ENCODE measurements around the gene TACC3.
A peak's percentile ranks its signal among the peaks of the same experiment; 100 is the strongest.

Gene TACC3

DNA sequence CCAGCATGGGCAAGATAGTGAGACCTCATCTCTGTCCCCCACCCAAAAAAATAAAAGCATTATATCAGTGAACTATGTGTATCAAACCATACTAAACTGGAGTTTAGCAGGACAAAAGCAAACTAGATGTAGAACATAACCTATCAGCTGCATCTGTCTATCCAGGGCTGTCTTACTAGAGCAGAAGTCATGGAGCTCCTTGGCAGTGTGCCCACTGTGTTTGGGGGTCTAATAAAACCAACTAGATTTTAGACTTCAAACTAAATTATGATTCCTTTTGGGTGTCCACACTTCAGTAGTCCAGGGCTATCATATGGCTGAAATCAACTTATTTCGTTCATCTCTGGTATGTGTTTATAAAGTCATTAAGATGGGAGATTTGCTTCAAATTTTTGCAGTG, 17.5 kb upstream of the TACC3 start:
- DNase-seq (ENCODE audit: low read depth in 2 of 2): no peak

GRCh38 chr4:1705732-1706131, 15.6 kb upstream of the TACC3 start:
- DNase-seq (ENCODE audit: low read depth in 2 of 2): no peak

- no peak for DNase-seq (ENCODE audit: low read depth in 2 of 2)
Measured at GRCh38 chr4:1706358-1706757, 15.0 kb upstream of the TACC3 start.

GRCh38 chr4:1708581-1708980, 12.7 kb upstream of the TACC3 start:
- DNase-seq (ENCODE audit: low read depth in 2 of 2): no peak

GRCh38 chr4:1711055-1711570, 10.2 kb upstream of the TACC3 start:
- DNase-seq (ENCODE audit: low read depth in 2 of 2): no peak

DNA sequence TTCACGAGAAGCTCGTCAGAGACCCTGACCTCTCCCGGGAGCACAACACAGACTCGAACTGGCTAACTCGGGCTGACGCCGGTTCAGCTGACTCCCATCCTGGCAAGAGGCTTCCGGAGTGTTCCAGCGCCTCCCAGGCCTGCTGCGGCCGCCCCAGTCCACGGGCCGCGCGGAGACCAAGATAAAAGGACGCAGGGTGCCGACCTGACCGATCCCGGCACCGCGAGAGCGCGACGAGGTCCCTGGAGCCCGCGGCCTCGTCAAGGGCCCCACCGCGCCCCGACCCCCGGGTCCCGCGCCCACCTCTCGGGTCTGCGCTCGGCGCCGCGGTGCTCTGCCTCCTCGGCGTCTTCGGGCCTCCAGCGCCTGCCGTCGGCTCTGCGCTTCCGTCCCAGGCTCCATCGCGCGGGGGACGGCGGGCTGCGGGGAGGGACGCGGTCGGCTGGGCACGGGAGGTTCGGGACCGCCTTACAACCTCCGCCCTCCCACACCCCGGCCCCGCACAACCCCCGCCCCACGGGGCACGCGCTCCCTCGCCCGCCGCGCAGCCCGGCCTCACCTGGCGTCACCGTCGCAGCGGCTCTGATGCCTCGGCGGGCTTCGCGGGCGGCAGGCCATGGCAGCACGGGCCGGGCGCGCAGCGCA, 9.6 kb upstream of the TACC3 start:
- DNase-seq (ENCODE audit: low read depth in 2 of 2): peak in 1 of 2 experiments; percentile 33

DNA sequence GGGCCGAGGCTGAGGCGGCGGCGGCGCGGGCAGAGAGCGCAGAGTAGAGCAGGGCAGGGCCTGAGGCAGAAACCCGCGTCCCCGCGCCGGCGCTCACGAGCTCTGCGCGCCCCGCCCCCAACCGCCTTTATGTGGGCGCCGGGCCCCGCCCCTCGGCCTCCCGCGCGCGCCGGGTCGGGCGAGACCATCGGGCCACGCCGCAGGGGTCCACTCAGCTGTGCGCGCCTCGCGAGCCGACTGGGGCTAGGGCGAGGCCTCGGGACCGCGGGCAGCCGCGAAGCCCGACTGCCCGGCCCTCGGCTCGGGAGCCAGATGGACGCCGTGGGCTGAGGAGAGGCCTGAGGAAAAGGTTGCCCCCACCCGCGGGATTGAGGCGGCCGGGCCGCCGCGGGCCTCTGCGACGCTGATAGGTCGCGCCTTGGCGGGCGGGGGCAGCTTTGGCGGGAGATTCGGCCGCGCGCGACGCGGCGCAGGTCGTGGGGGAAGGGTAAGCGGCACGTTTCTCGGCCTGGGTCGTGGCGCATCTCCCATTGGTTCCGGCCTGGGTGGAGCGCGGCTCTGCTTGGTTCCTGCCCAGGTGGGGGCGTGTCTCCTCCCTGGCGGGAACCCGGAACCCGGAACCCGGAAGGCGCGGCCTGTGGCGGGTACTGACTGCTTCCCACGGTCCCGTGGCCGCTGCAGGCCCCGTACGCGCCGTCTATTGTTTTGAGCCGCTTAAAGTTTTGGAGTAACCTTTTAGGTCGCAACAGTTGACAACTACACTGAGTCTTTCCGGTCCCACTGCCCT, 8.9 kb upstream of the TACC3 start, which contains the start of gene SLBP:
Gene SLBP, minus strand, starts transcription at position 104 of the 787 bp plus-strand sequence. CDS start 131 bp downstream, outside the sequence.
- peak; percentile 99 for DNase-seq (ENCODE audit: low read depth in 2 of 2)

- DNase-seq (ENCODE audit: low read depth in 2 of 2): peak in 1 of 2 experiments; percentile 34
Measured at GRCh38 chr4:1713003-1713851, 8.1 kb upstream of the TACC3 start.

DNA sequence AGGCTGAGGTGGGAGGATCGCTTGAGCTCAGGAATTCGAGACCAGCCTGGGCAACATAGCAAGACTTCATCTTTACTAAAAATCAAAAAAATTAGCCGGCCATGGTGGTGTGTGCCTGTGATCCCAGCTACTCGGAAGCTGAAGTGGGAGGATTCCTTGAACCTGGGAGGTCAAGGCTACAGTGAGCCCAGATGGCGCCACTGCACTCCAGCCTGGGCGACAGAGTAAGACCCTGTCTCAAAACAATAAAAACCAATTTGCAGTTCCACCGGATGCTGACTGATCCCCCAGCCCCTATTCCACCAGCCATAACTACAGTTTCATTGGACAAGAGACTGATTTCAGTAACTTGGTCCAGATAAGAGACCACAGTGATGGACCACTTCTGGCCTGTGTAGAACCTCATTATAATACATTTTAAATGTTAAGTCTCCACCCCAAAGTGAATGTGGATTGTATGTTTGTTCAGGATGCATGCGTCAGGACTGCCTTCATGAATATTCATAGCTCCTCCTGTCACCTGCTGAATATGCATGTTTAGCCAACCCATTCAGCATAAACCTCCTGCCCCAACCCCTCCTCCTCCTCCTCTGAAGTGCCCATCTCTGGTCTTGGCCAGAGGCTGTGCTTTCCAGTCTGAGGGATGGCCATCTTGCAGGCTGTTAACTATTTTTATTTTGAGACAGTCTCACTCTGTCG, 6.9 kb upstream of the TACC3 start:
- DNase-seq (ENCODE audit: low read depth in 2 of 2): no peak

- no peak for DNase-seq (ENCODE audit: low read depth in 2 of 2)
Measured at GRCh38 chr4:1715002-1715758, 6.1 kb upstream of the TACC3 start.

DNA sequence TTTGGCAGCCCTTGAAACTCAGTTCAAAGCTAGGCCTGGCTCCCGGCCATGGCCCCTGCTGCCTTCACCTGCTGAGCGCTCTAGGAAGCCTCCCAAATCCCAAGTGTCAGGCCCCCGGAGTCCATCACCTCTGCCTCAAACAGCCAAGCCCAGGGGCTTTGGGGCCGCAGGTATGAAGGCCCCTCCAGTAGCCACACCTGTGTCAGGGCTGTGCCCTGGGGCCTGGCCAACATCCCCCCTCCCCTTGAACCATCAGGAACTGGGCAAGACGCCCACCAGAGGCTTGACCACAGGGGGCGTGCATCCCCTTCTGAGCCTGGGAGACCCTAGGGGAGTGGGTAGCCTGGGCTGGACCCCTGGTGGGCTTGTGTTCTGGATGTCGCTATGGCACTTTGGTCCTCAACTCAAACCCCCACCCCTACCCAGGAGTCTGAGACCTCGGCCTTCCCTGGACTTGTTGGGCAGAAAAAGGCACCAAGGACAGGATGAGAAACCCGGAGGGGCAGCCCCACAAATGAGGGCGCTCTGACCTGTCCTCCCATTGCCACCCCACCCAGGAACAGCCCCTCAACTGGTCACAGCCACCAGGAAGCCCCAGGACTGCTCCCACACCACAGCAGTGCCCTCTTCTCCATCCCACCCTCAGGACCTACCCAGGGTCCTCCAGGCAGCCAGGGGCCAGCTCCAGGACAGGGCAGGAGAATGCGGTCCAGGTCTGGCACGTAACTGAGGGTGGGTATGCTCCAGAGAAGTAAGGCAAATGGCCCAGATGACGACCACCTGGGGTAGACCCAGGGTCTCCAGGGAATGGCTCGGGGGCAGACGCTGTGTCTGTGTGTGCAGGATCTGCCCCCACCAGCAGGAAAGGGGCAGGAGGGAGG, 5.0 kb upstream of the TACC3 start:
- DNase-seq (ENCODE audit: low read depth in 2 of 2): no peak

DNA sequence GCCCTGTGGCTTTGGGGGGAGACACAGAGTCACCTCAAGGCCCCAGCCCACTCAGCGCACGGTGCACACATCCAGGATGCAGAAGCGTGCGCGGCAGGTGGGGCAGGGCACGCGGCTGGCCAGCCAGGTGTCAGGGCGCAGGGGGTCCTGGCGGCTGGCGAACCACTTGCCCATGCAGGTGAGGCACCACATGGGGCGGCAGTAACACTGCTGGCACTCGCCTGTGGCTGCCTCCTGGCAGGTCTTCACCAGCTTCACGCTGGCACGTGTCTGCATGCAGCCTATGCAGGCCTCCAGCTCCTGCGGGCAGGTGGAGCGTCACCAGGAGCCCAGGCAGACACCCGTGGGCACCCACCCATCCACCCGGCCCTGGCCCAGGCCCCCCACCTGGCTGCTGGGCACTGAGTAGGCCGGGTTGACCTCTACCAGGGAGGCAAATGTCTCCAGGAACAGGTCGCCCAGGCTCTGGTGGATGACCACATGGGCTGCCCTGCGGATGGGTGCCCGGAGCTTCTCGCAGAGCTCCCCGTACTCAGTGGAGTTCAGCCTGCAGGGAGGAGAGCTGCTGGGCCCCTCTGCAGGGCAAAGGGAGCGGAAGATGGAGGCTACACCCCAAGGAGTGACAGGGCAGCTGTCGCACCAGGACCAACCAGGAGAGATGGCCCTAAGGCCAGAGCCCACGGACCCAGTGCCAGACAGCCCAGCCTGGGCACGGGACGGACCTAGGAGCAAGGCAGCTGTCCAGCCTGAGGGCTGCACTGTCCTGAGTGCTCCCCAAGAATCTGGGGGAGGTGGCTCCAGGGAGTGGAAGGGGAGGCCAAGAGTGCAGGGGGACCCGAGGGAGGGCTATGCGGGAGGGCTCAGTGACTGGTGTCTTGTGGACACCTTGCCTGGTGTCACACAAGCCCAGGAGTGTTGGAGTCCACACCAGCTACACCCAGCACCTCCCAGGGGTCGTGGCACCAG, 3.9 kb upstream of the TACC3 start:
- no peak for DNase-seq (ENCODE audit: low read depth in 2 of 2)

DNA sequence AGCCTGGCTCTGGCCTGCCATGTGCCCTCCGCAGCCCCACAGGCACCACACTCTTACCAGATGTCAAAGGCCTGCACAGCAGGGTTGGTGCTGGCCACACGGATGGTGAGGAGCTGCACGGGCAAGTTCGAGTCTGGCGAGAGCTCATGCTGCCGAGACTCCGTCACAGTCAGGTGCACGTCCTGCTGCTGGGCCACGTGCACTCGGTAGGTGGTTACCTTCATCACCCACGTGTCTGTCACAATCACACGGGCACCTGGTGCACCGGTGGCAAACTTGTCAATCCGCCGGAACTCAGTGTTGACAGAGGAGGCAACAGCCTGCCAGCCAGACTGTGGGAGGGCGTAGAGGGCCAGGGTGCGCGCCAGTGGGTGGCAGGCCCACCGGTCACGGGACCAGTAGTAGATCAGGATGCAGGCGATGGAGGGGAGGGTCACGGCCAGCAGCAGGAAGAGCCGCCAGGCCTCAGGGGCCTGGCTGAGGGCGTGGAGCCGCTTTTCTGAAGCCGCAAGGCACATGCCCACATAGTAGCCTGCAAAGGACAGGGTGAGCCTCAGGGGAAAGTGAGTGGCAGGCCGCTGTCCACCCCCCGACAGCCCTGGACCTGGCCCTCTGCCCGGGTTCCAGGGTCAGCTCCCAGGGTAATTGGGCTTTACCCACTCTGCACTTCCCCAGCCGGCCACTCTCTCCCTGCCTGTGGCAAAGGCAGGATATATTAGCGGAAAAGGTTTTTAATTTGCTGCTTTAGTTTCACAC, 3.0 kb upstream of the TACC3 start:
- DNase-seq (ENCODE audit: low read depth in 2 of 2): no peak

DNA sequence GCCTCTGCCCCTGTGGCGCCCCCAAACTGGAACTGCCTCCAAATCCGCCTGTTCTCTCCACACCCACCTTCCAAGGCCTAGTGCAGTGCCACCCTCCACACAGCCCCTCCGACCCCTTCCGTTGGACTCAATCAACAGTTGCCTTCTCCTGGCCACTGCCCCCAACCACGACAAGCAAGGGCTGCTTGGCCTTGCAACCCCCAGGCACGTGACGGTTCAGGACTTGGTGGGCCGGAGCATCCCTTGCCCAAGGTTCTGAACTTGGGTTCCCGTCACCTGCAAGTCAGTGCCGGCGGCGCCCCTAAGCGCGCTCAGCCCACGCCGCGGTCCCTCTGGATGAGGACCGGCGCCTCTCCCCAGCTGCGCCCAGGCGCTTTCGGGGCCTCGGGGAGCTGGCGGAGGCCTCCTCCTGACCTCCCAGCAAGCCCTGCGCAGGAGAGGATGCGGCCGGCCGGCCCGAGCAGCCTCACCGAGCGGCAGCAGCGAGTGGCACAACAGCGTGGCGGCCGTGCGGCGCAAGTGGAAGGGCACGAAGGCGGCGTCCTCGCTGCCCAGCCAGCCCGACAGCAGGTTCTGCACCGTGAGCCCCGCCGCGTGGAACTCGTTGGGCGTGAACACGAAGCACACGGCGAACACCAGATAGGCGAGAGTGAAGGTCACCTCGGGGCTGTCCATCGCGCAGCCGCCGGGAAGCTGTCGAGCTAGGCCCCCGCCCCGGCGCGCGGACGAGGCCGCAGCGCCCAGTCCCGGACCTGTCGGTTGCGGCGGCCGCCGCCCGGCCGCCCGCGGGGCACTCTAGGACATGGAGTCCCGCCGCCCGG, 948 bp upstream of the TACC3 start:
- no peak for DNase-seq (ENCODE audit: low read depth in 2 of 2)

DNA sequence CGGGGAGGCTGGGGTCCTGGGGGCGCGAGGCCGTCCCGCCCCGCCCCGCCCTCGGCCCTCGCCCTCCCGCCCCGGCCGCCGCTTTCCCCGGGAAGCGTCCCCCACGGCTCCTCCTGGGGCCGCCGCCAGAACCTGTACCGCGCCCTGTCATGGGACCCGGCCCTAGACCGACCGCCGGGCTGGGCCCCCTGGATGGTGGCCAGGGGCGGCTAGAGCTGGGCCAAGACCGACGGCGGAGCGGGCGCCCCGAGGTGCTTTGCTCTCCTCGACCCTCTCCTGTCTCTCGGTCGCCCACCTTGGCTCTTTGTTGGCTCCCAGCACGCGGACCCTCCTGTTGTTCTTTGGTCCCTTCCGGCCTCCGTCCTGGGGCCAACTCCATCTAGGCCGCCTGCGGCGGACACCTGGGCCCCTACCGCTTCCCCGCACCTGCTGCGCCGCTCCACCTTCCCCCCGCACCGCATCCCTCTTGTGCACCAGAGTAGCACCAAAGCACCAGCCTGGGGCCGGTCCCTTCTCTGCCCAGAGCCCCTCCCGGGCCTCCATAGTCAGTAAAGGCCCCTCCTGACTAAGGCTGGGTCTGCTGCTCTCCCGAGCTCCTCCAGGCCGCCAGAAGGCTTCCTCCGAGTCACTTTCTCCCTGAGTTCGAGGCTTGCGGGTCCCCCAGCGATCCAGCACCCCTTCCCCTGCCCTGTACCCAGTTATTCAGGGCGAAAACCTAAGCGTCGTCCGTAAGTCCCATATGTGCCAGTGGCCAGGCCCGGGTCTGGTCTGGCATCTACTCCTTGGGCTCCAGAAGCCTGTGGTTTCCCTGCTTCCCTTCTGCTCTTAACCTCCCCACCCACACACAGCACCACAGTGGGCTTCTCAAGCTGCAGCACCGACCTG, 587 bp downstream of the TACC3 start:
- DNase-seq (ENCODE audit: low read depth in 2 of 2): no peak

- DNase-seq (ENCODE audit: low read depth in 2 of 2): no peak
Measured at GRCh38 chr4:1722551-1723118, 1.3 kb downstream of the TACC3 start.

All from stimulated activated CD4-positive, alpha-beta T cell treated with anti-CD3 and anti-CD28 coated beads, Interleukin-12 subunit alpha, Interleukin-12 subunit beta, amount 100 ng/mL, for 24 hours (primary cell).